Measurements from ENCODE around the gene SH3PXD2A.

- TF ChIP-seq GATA2 (IDR thresholded peaks at IDR 0.05; ENCODE audit: low read depth, low read length) (no peak), GATA3 (IDR thresholded peaks at IDR 0.05; ENCODE audit: low read depth, low read length) (no peak)
Observed at GRCh38 chr10:103701380-103702222, 153.8 kb downstream of the SH3PXD2A start.

Data from SH-SY5Y (cell line).